ENCODE results near the gene WWOX. TPM values are rescaled to one million over a fixed set of nuclear protein-coding genes. Genes with fewer than 3 reads are reported as not detected.

Gene WWOX
- polyA plus RNA-seq, 1 donor from 2014 or later, result 25.6 TPM

DNA sequence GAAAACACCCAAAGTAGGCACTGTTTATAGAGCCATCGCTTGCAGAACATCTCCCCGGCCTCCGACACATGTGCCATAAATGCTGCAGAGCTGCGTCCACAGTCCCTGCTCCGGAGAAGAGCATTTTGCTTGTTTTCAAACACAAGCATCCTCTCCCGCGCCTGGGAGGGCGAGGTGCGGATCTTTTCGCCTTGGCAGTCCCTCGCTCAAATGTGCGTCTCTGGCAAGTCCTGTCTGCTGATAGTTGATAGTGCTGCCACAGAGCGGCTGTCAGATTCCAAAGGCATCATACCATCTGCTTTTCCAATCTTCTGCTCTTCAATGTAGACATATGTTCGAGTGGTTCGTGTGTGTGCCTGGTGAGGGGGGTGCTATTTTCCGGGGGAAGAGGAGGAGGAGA, 897.3 kb downstream of the WWOX start:
- Histone ChIP-seq H3F3A (ENCODE audit: insufficient read depth, low read length, poor library complexity, severe bottlenecking) (no peaks in the 10 kb centered on the region), H3K9me2 (ENCODE audit: insufficient read depth, low read length) (no peaks in the 10 kb centered on the region), H3K36me3 (ENCODE audit: insufficient read depth, low read length) (no peaks in the 10 kb centered on the region), H3K9me3 (ENCODE audit: low read length) (no peaks in the 10 kb centered on the region), H4K20me1 (ENCODE audit: insufficient read depth) (no peaks in the 10 kb centered on the region), H3K4me2 (ENCODE audit: low read length) (no peak overlapping the region), H3K27me3 (ENCODE audit: insufficient read depth, low read depth, low read length) (no peaks in the 10 kb centered on the region), H3K79me2 (replicated peaks; ENCODE audit: insufficient read depth, low read length) (no peaks in the 10 kb centered on the region), H3K9ac (ENCODE audit: low read length) (no peak overlapping the region), H3K4me3 (ENCODE audit: low read length) (no peak overlapping the region), H3K27ac (ENCODE audit: low read length) (no peak overlapping the region), H2AFZ (ENCODE audit: low read depth, low read length) (no peak overlapping the region)
- no peak for TF ChIP-seq RAD21 (conservative IDR thresholded peaks at IDR 0.05)
- TF ChIP-seq EP300 (conservative IDR thresholded peaks at IDR 0.05; ENCODE audit: poor library complexity, severe bottlenecking), result no peak
- TF ChIP-seq CTCF (IDR thresholded peaks at IDR 0.05; ENCODE audit: poor library complexity, severe bottlenecking), result no peak
- TF ChIP-seq, protein P1, sequence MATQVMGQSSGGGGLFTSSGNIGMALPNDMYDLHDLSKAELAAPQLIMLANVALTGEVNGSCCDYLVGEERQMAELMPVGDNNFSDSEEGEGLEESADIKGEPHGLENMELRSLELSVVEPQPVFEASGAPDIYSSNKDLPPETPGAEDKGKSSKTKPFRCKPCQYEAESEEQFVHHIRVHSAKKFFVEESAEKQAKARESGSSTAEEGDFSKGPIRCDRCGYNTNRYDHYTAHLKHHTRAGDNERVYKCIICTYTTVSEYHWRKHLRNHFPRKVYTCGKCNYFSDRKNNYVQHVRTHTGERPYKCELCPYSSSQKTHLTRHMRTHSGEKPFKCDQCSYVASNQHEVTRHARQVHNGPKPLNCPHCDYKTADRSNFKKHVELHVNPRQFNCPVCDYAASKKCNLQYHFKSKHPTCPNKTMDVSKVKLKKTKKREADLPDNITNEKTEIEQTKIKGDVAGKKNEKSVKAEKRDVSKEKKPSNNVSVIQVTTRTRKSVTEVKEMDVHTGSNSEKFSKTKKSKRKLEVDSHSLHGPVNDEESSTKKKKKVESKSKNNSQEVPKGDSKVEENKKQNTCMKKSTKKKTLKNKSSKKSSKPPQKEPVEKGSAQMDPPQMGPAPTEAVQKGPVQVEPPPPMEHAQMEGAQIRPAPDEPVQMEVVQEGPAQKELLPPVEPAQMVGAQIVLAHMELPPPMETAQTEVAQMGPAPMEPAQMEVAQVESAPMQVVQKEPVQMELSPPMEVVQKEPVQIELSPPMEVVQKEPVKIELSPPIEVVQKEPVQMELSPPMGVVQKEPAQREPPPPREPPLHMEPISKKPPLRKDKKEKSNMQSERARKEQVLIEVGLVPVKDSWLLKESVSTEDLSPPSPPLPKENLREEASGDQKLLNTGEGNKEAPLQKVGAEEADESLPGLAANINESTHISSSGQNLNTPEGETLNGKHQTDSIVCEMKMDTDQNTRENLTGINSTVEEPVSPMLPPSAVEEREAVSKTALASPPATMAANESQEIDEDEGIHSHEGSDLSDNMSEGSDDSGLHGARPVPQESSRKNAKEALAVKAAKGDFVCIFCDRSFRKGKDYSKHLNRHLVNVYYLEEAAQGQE (IDR thresholded peaks at IDR 0.05; ENCODE audit: borderline replicate concordance), result no peak
- TF ChIP-seq POLR2AphosphoS5 (IDR thresholded peaks at IDR 0.05), result no peak
- no peak for TF ChIP-seq TAF1 (IDR thresholded peaks at IDR 0.05; ENCODE audit: low read depth)
- no peak for TF ChIP-seq EZH2 (IDR thresholded peaks at IDR 0.05; ENCODE audit: borderline replicate concordance, insufficient read depth, low read length, poor library complexity, severe bottlenecking)
- TF ChIP-seq SMC3 (conservative IDR thresholded peaks at IDR 0.05; ENCODE audit: poor library complexity), result no peak
- TF ChIP-seq MXI1 (conservative IDR thresholded peaks at IDR 0.05; ENCODE audit: poor library complexity, severe bottlenecking), result no peak

DNA sequence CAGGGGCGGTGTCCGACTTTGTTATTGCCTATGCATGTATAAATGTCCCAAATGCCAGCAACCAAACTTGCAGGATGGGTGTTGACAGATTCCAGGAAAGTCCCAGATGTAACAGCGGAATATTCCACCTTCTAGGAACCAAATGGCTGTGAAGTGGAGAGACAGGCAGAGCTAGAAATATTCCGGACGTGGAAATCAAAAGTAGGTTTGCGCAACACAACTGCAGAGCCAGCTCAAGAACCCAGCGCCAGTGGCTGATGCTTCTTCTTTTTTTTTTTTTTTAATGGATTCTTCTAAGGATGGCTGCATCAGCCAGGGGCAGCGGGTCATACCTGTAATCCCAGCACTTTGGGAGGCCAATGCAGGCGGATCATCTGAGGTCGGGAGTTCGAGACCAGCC, 899.4 kb downstream of the WWOX start:
- Histone ChIP-seq H3K4me2 (ENCODE audit: low read length) (no peak overlapping the region), H3K9me3 (ENCODE audit: low read length) (no peaks in the 10 kb centered on the region)
- TF ChIP-seq, protein P1 (IDR thresholded peaks at IDR 0.05; ENCODE audit: borderline replicate concordance), result no peak
- TF ChIP-seq SMC3 (conservative IDR thresholded peaks at IDR 0.05; ENCODE audit: poor library complexity), result no peak
- TF ChIP-seq EP300 (conservative IDR thresholded peaks at IDR 0.05; ENCODE audit: poor library complexity, severe bottlenecking), result no peak
- no peak for TF ChIP-seq MXI1 (conservative IDR thresholded peaks at IDR 0.05; ENCODE audit: poor library complexity, severe bottlenecking)
- no peak for TF ChIP-seq RAD21 (conservative IDR thresholded peaks at IDR 0.05)
- TF ChIP-seq EZH2 (IDR thresholded peaks at IDR 0.05; ENCODE audit: borderline replicate concordance, insufficient read depth, low read length, poor library complexity, severe bottlenecking), result no peak
- no peak for TF ChIP-seq TAF1 (IDR thresholded peaks at IDR 0.05; ENCODE audit: low read depth)
- TF ChIP-seq CTCF (IDR thresholded peaks at IDR 0.05; ENCODE audit: poor library complexity, severe bottlenecking), result no peak
- TF ChIP-seq POLR2AphosphoS5 (IDR thresholded peaks at IDR 0.05), result no peak

More for the DNA sequence above, 899.4 kb downstream of the WWOX start:
- H3K9ac ChIP-seq (ENCODE audit: low read length), result no peak overlapping the region
- H3K9me2 ChIP-seq (ENCODE audit: insufficient read depth, low read length), result no peaks in the 10 kb centered on the region
- H3K4me3 ChIP-seq (ENCODE audit: low read length), result no peak overlapping the region
- H3K36me3 ChIP-seq (ENCODE audit: insufficient read depth, low read length), result no peaks in the 10 kb centered on the region
- H3F3A ChIP-seq (ENCODE audit: insufficient read depth, low read length, poor library complexity, severe bottlenecking), result no peaks in the 10 kb centered on the region
- H3K79me2 ChIP-seq (replicated peaks; ENCODE audit: insufficient read depth, low read length), result no peaks in the 10 kb centered on the region
- no peaks in the 10 kb centered on the region for H3K27me3 ChIP-seq (ENCODE audit: insufficient read depth, low read depth, low read length)
- H3K27ac ChIP-seq (ENCODE audit: low read length), result no peak overlapping the region
- H2AFZ ChIP-seq (ENCODE audit: low read depth, low read length), result no peak overlapping the region
- H4K20me1 ChIP-seq (ENCODE audit: insufficient read depth), result no peaks in the 10 kb centered on the region

All from neural cell (in vitro differentiated cells).